MM.1S (cell line): ENCODE results near the gene DCLK2.

ENCODE experiments used
- DNase-seq: peaks from one replicate; pipeline ENCODE4 v3.0.0-alpha.2; 2015
- H2AFZ ChIP-seq: fragments of 300-600 bp; sonication (generic); 2 replicates; pipeline ENCODE4 v1.6.0; 2016; ENCODE audit warnings: antibody characterized with exemption, low read length
- H3F3A ChIP-seq: fragments of 300-600 bp; sonication (generic); 2 replicates; pipeline ENCODE4 v1.6.1; 2016; ENCODE audit warnings: mild to moderate bottlenecking, antibody characterized with exemption, low read length, moderate library complexity, mixed read lengths; ENCODE audit not compliant: insufficient read depth
- H3K27ac ChIP-seq: fragments of 300-600 bp; sonication (generic); 2 replicates; pipeline ENCODE4 v1.5.1; 2016; ENCODE audit warnings: mild to moderate bottlenecking, low read length
- H3K27me3 ChIP-seq: fragments of 300-600 bp; sonication (generic); replicated peaks from 2 replicates; pipeline ENCODE4 v1.6.0; 2016; ENCODE audit warnings: low read length; ENCODE audit not compliant: insufficient read depth
- H3K36me3 ChIP-seq: fragments of 300-600 bp; sonication (generic); replicated peaks from 2 replicates; pipeline ENCODE4 v1.6.1; 2016; ENCODE audit warnings: mild to moderate bottlenecking, low read length, mixed read lengths; ENCODE audit not compliant: insufficient read depth
- H3K4me1 ChIP-seq: fragments of 300-600 bp; sonication (generic); 2 replicates; pipeline ENCODE4 v1.6.1; 2016; ENCODE audit warnings: low read length, mixed read lengths
- H3K4me2 ChIP-seq: fragments of 300-600 bp; sonication (generic); 2 replicates; pipeline ENCODE4 v1.6.0; 2016; ENCODE audit warnings: low read depth, low read length
- H3K4me3 ChIP-seq: fragments of 300-600 bp; sonication (generic); 2 replicates; pipeline ENCODE4 v1.5.1; 2016; ENCODE audit warnings: low read length, mixed read lengths
- H3K79me2 ChIP-seq: fragments of 300-600 bp; sonication (generic); 2 replicates; pipeline ENCODE4 v1.6.1; 2016; ENCODE audit warnings: mixed run types, low read length, mixed read lengths
- H3K9ac ChIP-seq: fragments of 300-600 bp; sonication (generic); 2 replicates; pipeline ENCODE4 v1.6.1; 2016; ENCODE audit warnings: low read length, mixed read lengths
- H3K9me2 ChIP-seq: fragments of 300-600 bp; sonication (generic); replicated peaks from 2 replicates; pipeline ENCODE4 v1.6.1; 2016; ENCODE audit warnings: mild to moderate bottlenecking, low read length, mixed read lengths; ENCODE audit not compliant: insufficient read depth
- H3K9me3 ChIP-seq: fragments of 300-600 bp; sonication (generic); replicated peaks from 2 replicates; pipeline ENCODE4 v1.6.1; 2016; ENCODE audit warnings: mild to moderate bottlenecking, low read length, mixed read lengths; ENCODE audit not compliant: insufficient read depth
- H4K20me1 ChIP-seq: fragments of 300-600 bp; sonication (generic); 2 replicates; pipeline ENCODE4 v1.6.1; 2016; ENCODE audit warnings: mild to moderate bottlenecking, low read length, moderate library complexity, mixed read lengths; ENCODE audit not compliant: insufficient read depth
- EZH2 ChIP-seq: fragments of 300-600 bp; sonication (generic); optimal IDR thresholded peaks from 2 replicates; pipeline ENCODE3; 2017; ENCODE audit warnings: low read depth, mild to moderate bottlenecking, antibody characterized with exemption, low read length, mixed read lengths
- EZH2phosphoT487 ChIP-seq: fragments of 300-600 bp; sonication (generic); IDR thresholded peaks from 2 replicates; pipeline ENCODE4 v1.6.1; 2018; ENCODE audit warnings: antibody characterized with exemption, low read length
- TF ChIP-seq, protein P1 (sequence below): fragments of 300-600 bp; sonication (generic); IDR thresholded peaks from 2 replicates; pipeline ENCODE4 v1.5.1; 2016; ENCODE audit warnings: antibody characterized with exemption, low read length, mixed read lengths

Gene DCLK2

DNA sequence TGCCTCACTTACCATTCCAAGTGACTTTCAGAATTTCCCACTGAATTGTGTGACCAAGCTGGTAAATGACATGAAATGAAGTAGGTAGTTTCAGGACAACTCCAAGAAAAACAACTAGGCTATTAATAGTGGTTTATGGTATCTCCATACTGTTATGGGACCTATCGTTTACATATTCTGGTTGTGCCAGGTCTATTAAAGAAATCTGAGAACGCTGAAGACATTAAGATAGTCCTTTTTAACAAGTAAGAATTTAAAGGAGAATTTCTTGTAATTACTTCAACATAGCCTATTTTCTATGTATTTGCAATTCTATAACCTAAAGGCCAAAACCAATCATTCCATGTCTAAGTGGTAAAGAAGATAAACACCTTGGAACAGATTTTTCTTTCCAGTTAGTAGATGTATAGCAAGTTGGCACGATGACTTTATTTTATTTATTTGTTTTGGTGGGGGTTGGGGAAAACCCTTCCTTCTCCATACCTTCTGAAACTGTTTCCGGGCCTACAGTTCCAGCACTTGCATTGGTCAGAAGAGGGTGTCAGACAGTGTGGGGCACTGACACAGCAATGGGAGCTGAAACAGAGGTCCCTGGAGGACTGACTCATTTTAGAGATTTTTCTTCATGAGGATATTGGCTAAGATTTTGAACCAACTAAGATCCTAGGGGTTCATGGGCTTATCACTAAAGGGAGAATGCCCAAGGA is 7.6 kb upstream of the DCLK2 start:
- Histone ChIP-seq H3K4me2 (no peak overlapping the region), H3K9me2 (no peaks in the 10 kb centered on the region), H3K27ac (no peak overlapping the region)

DNA sequence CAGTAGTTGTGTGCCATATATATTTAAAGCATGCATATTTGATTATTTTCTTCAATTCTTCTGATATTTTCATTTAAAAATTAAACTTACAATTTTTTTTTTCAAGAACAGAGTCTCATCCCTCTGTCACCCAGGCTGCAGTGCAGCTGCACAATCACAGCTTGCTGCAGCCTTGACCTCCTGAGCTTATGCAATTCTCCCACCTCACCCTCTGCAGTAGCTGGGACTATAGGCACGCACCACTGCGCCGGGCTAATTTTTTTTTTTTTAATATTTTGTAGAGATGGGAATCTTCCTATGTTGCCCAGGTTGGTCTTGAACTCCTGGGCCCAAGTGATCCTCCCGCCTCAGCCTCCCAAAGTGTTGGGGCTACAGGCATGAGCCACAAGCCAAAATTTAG is 5.8 kb upstream of the DCLK2 start:
- Histone ChIP-seq H3K79me2 (no peaks in the 10 kb centered on the region), H3K9ac (no peak overlapping the region), H3K36me3 (no peaks in the 10 kb centered on the region), H3F3A (no peaks in the 10 kb centered on the region), H3K4me1 (no peaks in the 10 kb centered on the region), H3K27me3 (no peaks in the 10 kb centered on the region), H3K27ac (no peak overlapping the region), H3K9me3 (no peaks in the 10 kb centered on the region), H3K4me2 (no peak overlapping the region), H4K20me1 (no peaks in the 10 kb centered on the region), H2AFZ (no peak overlapping the region), H3K9me2 (no peaks in the 10 kb centered on the region), H3K4me3 (no peak overlapping the region)
- no peak for DNase-seq
- TF ChIP-seq, protein P1, sequence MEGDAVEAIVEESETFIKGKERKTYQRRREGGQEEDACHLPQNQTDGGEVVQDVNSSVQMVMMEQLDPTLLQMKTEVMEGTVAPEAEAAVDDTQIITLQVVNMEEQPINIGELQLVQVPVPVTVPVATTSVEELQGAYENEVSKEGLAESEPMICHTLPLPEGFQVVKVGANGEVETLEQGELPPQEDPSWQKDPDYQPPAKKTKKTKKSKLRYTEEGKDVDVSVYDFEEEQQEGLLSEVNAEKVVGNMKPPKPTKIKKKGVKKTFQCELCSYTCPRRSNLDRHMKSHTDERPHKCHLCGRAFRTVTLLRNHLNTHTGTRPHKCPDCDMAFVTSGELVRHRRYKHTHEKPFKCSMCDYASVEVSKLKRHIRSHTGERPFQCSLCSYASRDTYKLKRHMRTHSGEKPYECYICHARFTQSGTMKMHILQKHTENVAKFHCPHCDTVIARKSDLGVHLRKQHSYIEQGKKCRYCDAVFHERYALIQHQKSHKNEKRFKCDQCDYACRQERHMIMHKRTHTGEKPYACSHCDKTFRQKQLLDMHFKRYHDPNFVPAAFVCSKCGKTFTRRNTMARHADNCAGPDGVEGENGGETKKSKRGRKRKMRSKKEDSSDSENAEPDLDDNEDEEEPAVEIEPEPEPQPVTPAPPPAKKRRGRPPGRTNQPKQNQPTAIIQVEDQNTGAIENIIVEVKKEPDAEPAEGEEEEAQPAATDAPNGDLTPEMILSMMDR, result no peak
- TF ChIP-seq EZH2 (no peak), EZH2phosphoT487 (no peak)

More for the DNA sequence above, 7.6 kb upstream of the DCLK2 start:
- Histone ChIP-seq H2AFZ (no peak overlapping the region), H3K79me2 (no peaks in the 10 kb centered on the region), H3K4me1 (no peaks in the 10 kb centered on the region), H3K9me3 (no peaks in the 10 kb centered on the region), H3K27me3 (no peaks in the 10 kb centered on the region), H3K9ac (no peak overlapping the region), H3F3A (no peaks in the 10 kb centered on the region), H3K4me3 (no peak overlapping the region), H3K36me3 (no peaks in the 10 kb centered on the region), H4K20me1 (no peaks in the 10 kb centered on the region)
- TF ChIP-seq EZH2, result no peak
- no peak for TF ChIP-seq EZH2phosphoT487
- TF ChIP-seq, protein P1, result no peak
- DNase-seq, result no peak

DNA sequence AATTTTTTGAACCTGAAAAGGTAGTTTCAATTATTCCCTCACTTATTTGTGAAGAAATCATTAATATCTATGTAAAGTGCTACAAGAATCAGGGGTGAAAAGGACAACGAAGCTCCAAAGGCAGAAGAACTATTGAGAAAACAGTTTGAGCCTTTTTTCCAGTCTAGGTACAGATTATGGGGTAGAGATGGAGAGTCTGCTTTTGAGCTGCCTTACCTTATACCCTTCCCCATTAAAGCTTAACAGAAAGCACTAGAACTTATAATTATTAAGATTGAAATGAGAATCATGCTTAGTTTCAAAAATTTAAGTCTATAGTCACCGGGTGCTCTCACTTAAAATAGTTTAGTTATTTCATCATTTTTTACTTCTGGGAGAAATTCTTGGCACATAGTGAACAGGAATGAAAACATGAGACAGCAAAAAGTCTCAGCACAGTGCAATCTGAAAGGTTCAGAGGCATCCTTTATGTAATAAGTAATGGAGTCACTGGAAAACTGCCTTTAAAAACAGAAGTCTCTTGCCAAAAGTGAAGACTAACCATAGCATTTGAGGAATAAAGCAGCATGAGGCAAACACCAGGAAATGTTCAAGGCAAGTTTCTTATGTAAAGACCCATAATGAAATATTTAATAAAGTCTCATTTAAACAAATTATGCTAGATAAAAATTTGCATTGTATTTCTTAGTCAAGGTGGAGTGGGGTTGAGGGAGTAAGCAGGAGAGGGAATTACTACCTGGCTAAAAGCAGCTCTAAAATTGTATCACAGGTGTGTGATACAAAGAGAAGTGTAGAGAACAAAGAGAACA is 5.1 kb upstream of the DCLK2 start:
- Histone ChIP-seq H3F3A (no peaks in the 10 kb centered on the region), H3K27me3 (no peaks in the 10 kb centered on the region), H4K20me1 (no peaks in the 10 kb centered on the region), H3K79me2 (no peaks in the 10 kb centered on the region), H3K36me3 (no peaks in the 10 kb centered on the region), H3K9me3 (no peaks in the 10 kb centered on the region), H2AFZ (no peak overlapping the region), H3K9ac (no peak overlapping the region), H3K4me2 (no peak overlapping the region), H3K4me1 (no peaks in the 10 kb centered on the region), H3K4me3 (no peak overlapping the region), H3K27ac (no peak overlapping the region), H3K9me2 (no peaks in the 10 kb centered on the region)
- TF ChIP-seq, protein P1, result no peak
- no peak for TF ChIP-seq EZH2phosphoT487
- no peak for TF ChIP-seq EZH2
- DNase-seq, result no peak
